Calu3 (cell line): ENCODE data around the gene GSC2. TPM values are rescaled to one million over a fixed set of nuclear protein-coding genes. Genes with fewer than 3 reads are reported as not detected.

ENCODE experiments used
- BruUV-seq: library from RNA; stranded (reverse); fragments of 400-500 nt; replicated peaks from 2 replicates; lab custom pipeline; 2021; lab: Mats Ljungman, UMichigan
- CTCF ChIA-PET: fragments of 300-600 bp; sonication (Branson Sonifier 250); formaldehyde crosslinking; loops from one replicate; lab custom pipeline; 2022; ENCODE audit warnings: antibody characterized with exemption; lab: Charles Lee
- DNase-seq: peaks from one replicate; pipeline ENCODE4 v3.0.0; 2022
- H3K27ac Mint-ChIP-seq: one replicate; pipeline ENCODE4 v1.8.0; 2022; ENCODE audit warnings: mixed read lengths; ENCODE audit not compliant: unreplicated experiment
- H3K27me3 Mint-ChIP-seq: one replicate; pipeline ENCODE4 v1.8.0; 2022; ENCODE audit warnings: mixed read lengths; ENCODE audit not compliant: unreplicated experiment
- H3K36me3 Mint-ChIP-seq: one replicate; pipeline ENCODE4 v1.8.0; 2022; ENCODE audit warnings: mild to moderate bottlenecking, moderate library complexity, mixed read lengths; ENCODE audit not compliant: insufficient read depth, unreplicated experiment
- H3K4me1 Mint-ChIP-seq: one replicate; pipeline ENCODE4 v1.8.0; 2022; ENCODE audit warnings: mild to moderate bottlenecking, low read depth, mixed read lengths; ENCODE audit not compliant: unreplicated experiment
- H3K4me3 Mint-ChIP-seq: one replicate; pipeline ENCODE4 v1.8.0; 2022; ENCODE audit warnings: mild to moderate bottlenecking, low read depth, moderate library complexity, mixed read lengths; ENCODE audit not compliant: unreplicated experiment
- H3K9me3 Mint-ChIP-seq: one replicate; pipeline ENCODE4 v1.8.0; 2022; ENCODE audit warnings: low read depth, mixed read lengths; ENCODE audit not compliant: unreplicated experiment
- intact Hi-C: fragments of 100-400 bp; cut with micrococcal nuclease; formaldehyde crosslinking; loops from one replicate; pipeline ENCODE4 v1.10.0; 2022; ENCODE audit not compliant: unreplicated experiment
- total RNA-seq: library from RNA; stranded (reverse); gene quantifications from 2 replicates; pipeline ENCODE4 v1.2.3, GENCODE V29; 2022
- TF ChIP-seq, protein P1 (sequence below): fragments of 200-600 bp; IDR thresholded peaks from one replicate; pipeline ENCODE4 v1.8.0; 2022; ENCODE audit warnings: antibody characterized with exemption; ENCODE audit not compliant: unreplicated experiment

Gene GSC2
- total RNA-seq, 1 experiment from 2014 or later: not detected

GRCh38 chr22:19139974-19140373, 10.1 kb downstream of the GSC2 start:
- H3K4me3 Mint-ChIP-seq: no peak overlapping the region

DNA sequence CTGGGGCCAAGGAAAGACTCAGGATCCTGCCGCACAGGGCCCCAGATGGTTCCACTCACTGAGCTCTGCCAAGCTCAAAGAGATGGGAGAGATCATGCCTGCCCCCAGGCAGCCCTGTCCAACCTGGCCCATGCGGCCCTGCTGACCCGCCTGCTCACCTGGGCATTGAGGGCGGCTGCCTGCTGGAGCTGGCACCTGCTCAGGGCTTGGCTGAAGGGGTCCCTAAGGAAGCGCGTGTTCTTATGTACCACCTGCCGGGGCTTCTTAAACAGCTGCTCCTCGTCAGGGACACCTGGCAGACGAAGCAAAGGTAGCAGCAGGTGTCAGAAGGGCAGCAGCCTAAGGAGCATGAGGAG, 11.1 kb downstream of the GSC2 start:
- no peak for DNase-seq
- CTCF ChIA-PET: no interaction called here
- BruUV-seq: no TSS peak
- Mint-ChIP-seq H3K27ac (no peak overlapping the region), H3K4me3 (no peak overlapping the region), H3K36me3 (peaks cover 25% of the 10 kb centered on the region), H3K9me3 (no peaks in the 10 kb centered on the region), H3K27me3 (no peaks in the 10 kb centered on the region), H3K4me1 (peaks cover 6% of the 10 kb centered on the region)
- intact Hi-C loops: no loop called here
- TF ChIP-seq, protein P1, sequence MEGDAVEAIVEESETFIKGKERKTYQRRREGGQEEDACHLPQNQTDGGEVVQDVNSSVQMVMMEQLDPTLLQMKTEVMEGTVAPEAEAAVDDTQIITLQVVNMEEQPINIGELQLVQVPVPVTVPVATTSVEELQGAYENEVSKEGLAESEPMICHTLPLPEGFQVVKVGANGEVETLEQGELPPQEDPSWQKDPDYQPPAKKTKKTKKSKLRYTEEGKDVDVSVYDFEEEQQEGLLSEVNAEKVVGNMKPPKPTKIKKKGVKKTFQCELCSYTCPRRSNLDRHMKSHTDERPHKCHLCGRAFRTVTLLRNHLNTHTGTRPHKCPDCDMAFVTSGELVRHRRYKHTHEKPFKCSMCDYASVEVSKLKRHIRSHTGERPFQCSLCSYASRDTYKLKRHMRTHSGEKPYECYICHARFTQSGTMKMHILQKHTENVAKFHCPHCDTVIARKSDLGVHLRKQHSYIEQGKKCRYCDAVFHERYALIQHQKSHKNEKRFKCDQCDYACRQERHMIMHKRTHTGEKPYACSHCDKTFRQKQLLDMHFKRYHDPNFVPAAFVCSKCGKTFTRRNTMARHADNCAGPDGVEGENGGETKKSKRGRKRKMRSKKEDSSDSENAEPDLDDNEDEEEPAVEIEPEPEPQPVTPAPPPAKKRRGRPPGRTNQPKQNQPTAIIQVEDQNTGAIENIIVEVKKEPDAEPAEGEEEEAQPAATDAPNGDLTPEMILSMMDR: no peak

More at GRCh38 chr22:19139974-19140373, 10.1 kb downstream of the GSC2 start:
- H3K27ac Mint-ChIP-seq: no peak overlapping the region
- intact Hi-C loops: no loop called here
- peaks cover 30% of the 10 kb centered on the region for H3K36me3 Mint-ChIP-seq
- no peaks in the 10 kb centered on the region for H3K27me3 Mint-ChIP-seq
- no peaks in the 10 kb centered on the region for H3K9me3 Mint-ChIP-seq
- TF ChIP-seq, protein P1: no peak
- no peak for DNase-seq
- CTCF ChIA-PET: no interaction called here
- peaks cover 11% of the 10 kb centered on the region for H3K4me1 Mint-ChIP-seq
- BruUV-seq: no TSS peak

GRCh38 chr22:19138217-19139000, 11.7 kb downstream of the GSC2 start:
- H3K4me1 Mint-ChIP-seq: peaks cover under 1% of the 10 kb centered on the region
- H3K36me3 Mint-ChIP-seq: peaks cover 25% of the 10 kb centered on the region
- H3K27ac Mint-ChIP-seq: no peak overlapping the region
- TF ChIP-seq, protein P1: no peak
- intact Hi-C loops: no loop called here
- no peaks in the 10 kb centered on the region for H3K27me3 Mint-ChIP-seq
- no peaks in the 10 kb centered on the region for H3K9me3 Mint-ChIP-seq
- H3K4me3 Mint-ChIP-seq: no peak overlapping the region
- CTCF ChIA-PET: no interaction called here
- BruUV-seq: no TSS peak
- no peak for DNase-seq

DNA sequence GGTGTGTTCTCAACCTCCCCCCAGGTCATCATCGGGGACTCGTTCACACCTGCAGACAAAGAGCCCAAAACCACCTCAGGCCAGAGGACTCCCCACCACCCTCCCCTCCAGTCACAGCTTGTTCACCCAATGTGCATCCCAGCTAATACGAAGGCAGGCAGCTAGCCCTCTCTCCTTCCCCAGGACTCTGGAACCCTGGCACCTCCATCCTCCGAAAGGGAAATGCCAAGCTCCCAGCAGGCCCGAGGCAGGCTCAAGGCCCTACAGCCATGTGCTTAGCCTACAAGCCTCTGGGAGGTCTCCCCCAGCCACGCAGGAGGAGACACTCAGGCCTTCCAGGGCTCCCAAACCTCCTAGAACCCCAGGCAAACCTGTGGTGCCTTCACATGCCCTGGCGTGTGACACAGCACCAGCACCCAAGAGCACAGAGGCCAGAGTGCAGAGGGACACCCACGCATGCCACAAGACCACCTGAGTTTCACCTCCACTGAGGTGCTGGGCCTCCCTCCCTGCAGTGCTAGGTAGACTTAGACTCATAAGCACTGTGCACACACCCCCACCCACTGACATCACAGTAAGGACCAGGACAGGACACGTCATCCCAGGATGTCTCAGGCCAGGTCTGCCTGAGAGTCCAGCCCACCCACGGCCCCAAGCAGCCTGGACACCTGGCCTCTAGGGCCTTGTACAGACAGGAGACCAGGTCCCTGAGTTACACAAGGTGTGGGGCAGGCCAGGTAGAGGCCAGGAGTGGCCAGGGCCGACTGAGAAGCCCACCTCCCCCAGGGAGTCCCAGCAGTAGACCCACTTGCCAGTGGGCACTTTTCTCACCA, 12.5 kb downstream of the GSC2 start:
- no peaks in the 10 kb centered on the region for H3K9me3 Mint-ChIP-seq
- BruUV-seq: no TSS peak
- TF ChIP-seq, protein P1: no peak
- H3K4me3 Mint-ChIP-seq: no peak overlapping the region
- H3K4me1 Mint-ChIP-seq: no peaks in the 10 kb centered on the region
- H3K36me3 Mint-ChIP-seq: peaks cover 31% of the 10 kb centered on the region
- intact Hi-C loops: no loop called here
- H3K27me3 Mint-ChIP-seq: no peaks in the 10 kb centered on the region
- H3K27ac Mint-ChIP-seq: no peak overlapping the region
- CTCF ChIA-PET: no interaction called here
- DNase-seq: no peak
